Ishikawa (cell line): ENCODE measurements around the gene MBNL1.

Experiments
- CEBPB ChIP-seq: IDR thresholded peaks from 2 replicates; pipeline ENCODE4 v1.6.1; 2012
- CREB1 ChIP-seq: IDR thresholded peaks from 2 replicates; pipeline ENCODE4 v1.6.1; 2012; ENCODE audit warnings: low read depth
- EGR1 ChIP-seq: IDR thresholded peaks from 2 replicates; pipeline ENCODE4 v1.6.1; 2012
- EP300 ChIP-seq: IDR thresholded peaks from 2 replicates; pipeline ENCODE4 v1.6.1; 2012; ENCODE audit warnings: borderline replicate concordance
- FOXM1 ChIP-seq: IDR thresholded peaks from 2 replicates; pipeline ENCODE4 v1.6.1; 2012; ENCODE audit warnings: low read depth, borderline replicate concordance
- MAX ChIP-seq: IDR thresholded peaks from 2 replicates; pipeline ENCODE4 v1.6.1; 2012
- NFIC ChIP-seq: IDR thresholded peaks from 2 replicates; pipeline ENCODE4 v1.6.1; 2012
- RAD21 ChIP-seq: IDR thresholded peaks from 2 replicates; pipeline ENCODE4 v1.6.1; 2012; ENCODE audit warnings: low read depth
- REST ChIP-seq: IDR thresholded peaks from 2 replicates; pipeline ENCODE4 v1.6.1; 2012; ENCODE audit warnings: low read depth, mild to moderate bottlenecking
- TAF1 ChIP-seq: IDR thresholded peaks from 2 replicates; pipeline ENCODE4 v1.6.1; 2012; ENCODE audit warnings: low read depth, mild to moderate bottlenecking
- TCF12 ChIP-seq: IDR thresholded peaks from 2 replicates; pipeline ENCODE4 v1.6.1; 2012; ENCODE audit warnings: low read depth
- TEAD4 ChIP-seq: IDR thresholded peaks from 2 replicates; pipeline ENCODE4 v1.6.1; 2012
- USF1 ChIP-seq: IDR thresholded peaks from 2 replicates; pipeline ENCODE4 v1.6.1; 2012
- YY1 ChIP-seq: IDR thresholded peaks from 2 replicates; pipeline ENCODE4 v1.6.1; 2012; ENCODE audit warnings: low read depth
- ZBTB7A ChIP-seq: IDR thresholded peaks from 2 replicates; pipeline ENCODE4 v1.6.1; 2012; ENCODE audit warnings: low read depth

The MBNL1 gene

GRCh38 chr3:152382312-152383135 lies 113.8 kb downstream of the MBNL1 start:
- TF ChIP-seq CEBPB, result no peak
- no peak for TF ChIP-seq TAF1
- TF ChIP-seq USF1, result no peak
- no peak for TF ChIP-seq MAX
- no peak for TF ChIP-seq NFIC
- TF ChIP-seq TCF12, result no peak
- TF ChIP-seq ZBTB7A, result no peak
- TF ChIP-seq REST, result no peak

GRCh38 chr3:152383136-152383606 lies 114.4 kb downstream of the MBNL1 start:
- TF ChIP-seq MAX (no peak), CEBPB (no peak), YY1 (no peak), FOXM1 (no peak), NFIC (no peak), EGR1 (no peak), TCF12 (no peak), ZBTB7A (no peak), RAD21 (no peak), REST (no peak), CREB1 (no peak), EP300 (no peak), TEAD4 (no peak), TAF1 (no peak), USF1 (no peak)

- TF ChIP-seq RAD21, result no peak
- no peak for TF ChIP-seq REST
- TF ChIP-seq CEBPB, result no peak
- no peak for TF ChIP-seq TEAD4
- TF ChIP-seq FOXM1, result no peak
- no peak for TF ChIP-seq EP300
- no peak for TF ChIP-seq NFIC
- TF ChIP-seq EGR1, result no peak
- no peak for TF ChIP-seq TAF1
- TF ChIP-seq USF1, result no peak
- TF ChIP-seq YY1, result no peak
- TF ChIP-seq CREB1, result no peak
- TF ChIP-seq ZBTB7A, result no peak
- no peak for TF ChIP-seq TCF12
These were observed 115.7 kb downstream of the MBNL1 start for GRCh38 chr3:152384412-152384811.

GRCh38 chr3:152385761-152386160 lies 117.0 kb downstream of the MBNL1 start:
- no peak for TF ChIP-seq FOXM1
- TF ChIP-seq USF1, result no peak
- no peak for TF ChIP-seq REST
- TF ChIP-seq MAX, result no peak
- no peak for TF ChIP-seq ZBTB7A
- TF ChIP-seq CREB1, result no peak
- no peak for TF ChIP-seq RAD21
- no peak for TF ChIP-seq TAF1
- no peak for TF ChIP-seq TCF12
- no peak for TF ChIP-seq CEBPB
- no peak for TF ChIP-seq YY1
- no peak for TF ChIP-seq TEAD4
- no peak for TF ChIP-seq EP300
- TF ChIP-seq EGR1, result no peak
- TF ChIP-seq NFIC, result no peak
